HepG2 (cell line): ENCODE measurements around the gene NUTF2. TPM values are rescaled to one million over a fixed set of nuclear protein-coding genes. Genes with fewer than 3 reads are reported as not detected.

ENCODE experiments used
- ARHGAP35 ChIP-seq: sonication (generic); formaldehyde crosslinking; IDR thresholded peaks from 2 replicates; pipeline ENCODE4 v1.9.0; 2022; ENCODE audit warnings: mild to moderate bottlenecking, inconsistent platforms, moderate library complexity, missing genetic modification reagents, borderline replicate concordance
- DNMT1 ChIP-seq: sonication (generic); formaldehyde crosslinking; IDR thresholded peaks from 2 replicates; pipeline ENCODE4 v1.5.1; 2020; ENCODE audit warnings: mild to moderate bottlenecking, missing genetic modification reagents
- DR1 ChIP-seq: sonication (generic); formaldehyde crosslinking; IDR thresholded peaks from 2 replicates; pipeline ENCODE4 v1.8.0; 2021; ENCODE audit warnings: mild to moderate bottlenecking, missing genetic modification reagents, inconsistent platforms
- E2F5 ChIP-seq: sonication (generic); formaldehyde crosslinking; conservative IDR thresholded peaks from 2 replicates; pipeline ENCODE4 v1.4.0; 2020; ENCODE audit warnings: missing genetic modification reagents
- ETV5 ChIP-seq: IDR thresholded peaks from 2 replicates; pipeline ENCODE4 v1.6.1; 2018; ENCODE audit warnings: missing biosample characterization, missing genetic modification reagents, inconsistent platforms, borderline replicate concordance
- HCFC1 ChIP-seq: fragments of 150-350 bp; IDR thresholded peaks from 2 replicates; pipeline ENCODE4 v1.6.1; 2014; ENCODE audit warnings: low read depth, low read length
- MAZ ChIP-seq, 2 experiments: sonication (generic) in 1 of 2; formaldehyde crosslinking in 1 of 2; IDR thresholded peaks; 2 replicates each; pipeline versions ENCODE4 v1.5.0 to v1.6.1; 2012 to 2020; ENCODE audit warnings: low read depth in 2 of 2, mild to moderate bottlenecking in 2 of 2, borderline replicate concordance in 1 of 2, improper control_type of control experiment in 1 of 2, low read length in 1 of 2, missing genetic modification reagents in 1 of 2, moderate library complexity in 1 of 2
- PHF21A ChIP-seq: sonication (generic); formaldehyde crosslinking; IDR thresholded peaks from 2 replicates; pipeline ENCODE4 v1.5.0; 2020; ENCODE audit warnings: mild to moderate bottlenecking, missing genetic modification reagents
- SIX4 ChIP-seq: sonication (generic); formaldehyde crosslinking; IDR thresholded peaks from 2 replicates; pipeline ENCODE4 v1.4.0; 2020; ENCODE audit warnings: missing genetic modification reagents
- SMAD3 ChIP-seq: sonication (generic); formaldehyde crosslinking; IDR thresholded peaks from 2 replicates; pipeline ENCODE4 v1.4.0; 2020; ENCODE audit warnings: missing genetic modification reagents
- TEF ChIP-seq: sonication (generic); formaldehyde crosslinking; IDR thresholded peaks from 2 replicates; pipeline ENCODE4 v1.5.0; 2020; ENCODE audit warnings: missing genetic modification reagents
- ZNF10 ChIP-seq: sonication (generic); formaldehyde crosslinking; IDR thresholded peaks from 2 replicates; pipeline ENCODE4 v1.4.0; 2020; ENCODE audit warnings: mild to moderate bottlenecking, low read depth, missing genetic modification reagents, borderline replicate concordance
- ZNF30 ChIP-seq: sonication (generic); formaldehyde crosslinking; IDR thresholded peaks from 2 replicates; pipeline ENCODE4 v1.5.0; 2020; ENCODE audit warnings: mild to moderate bottlenecking, missing genetic modification reagents
- ZNF709 ChIP-seq: sonication (generic); formaldehyde crosslinking; IDR thresholded peaks from 2 replicates; pipeline ENCODE4 v1.5.0; 2020; ENCODE audit warnings: mild to moderate bottlenecking, missing genetic modification reagents
- ZNF839 ChIP-seq: sonication (generic); formaldehyde crosslinking; IDR thresholded peaks from 2 replicates; pipeline ENCODE4 v1.4.0; 2020; ENCODE audit warnings: missing genetic modification reagents, mild to moderate bottlenecking, borderline replicate concordance
- polyA plus RNA-seq, 8 experiments: library from polyadenylated mRNA; depleted of rRNA in 3 of 8; stranded (reverse) in 7 of 8; unstranded in 1 of 8; fragments of >200 nt; fragmentation: Illumina TruSeq in 4 of 8; extraction: Trizol in 4 of 8; gene quantifications; 2 replicates each; pipeline versions ENCODE4 v1.2.1 to v1.2.3, GENCODE V29; 2011 to 2016; ENCODE audit warnings: low read depth in 4 of 8, missing spikeins in 1 of 8, mixed read lengths in 1 of 8; ENCODE audit not compliant: insufficient read depth in 1 of 8
- total RNA-seq, 5 experiments: library from RNA; depleted of rRNA; stranded (reverse); fragments of >200 nt; fragmentation: Illumina TruSeq; extraction: Trizol; gene quantifications; 2 replicates each; pipeline ENCODE4 v1.2.3, GENCODE V29; 2016; ENCODE audit warnings: low read depth in 1 of 5
- TF ChIP-seq, protein P1 (sequence below): sonication (generic); formaldehyde crosslinking; IDR thresholded peaks from 2 replicates; pipeline ENCODE4 v1.8.0; 2022; ENCODE audit warnings: mild to moderate bottlenecking, missing genetic modification reagents, borderline replicate concordance
- TF ChIP-seq, protein P2 (sequence below): sonication (generic); formaldehyde crosslinking; IDR thresholded peaks from 2 replicates; pipeline ENCODE4 v1.4.0; 2020; ENCODE audit warnings: mild to moderate bottlenecking, missing genetic modification reagents
- TF ChIP-seq, protein P3 (sequence below): sonication (generic); formaldehyde crosslinking; IDR thresholded peaks from 2 replicates; pipeline ENCODE4 v1.5.0; 2020; ENCODE audit warnings: missing genetic modification reagents, mild to moderate bottlenecking, borderline replicate concordance

NUTF2 gene
- total and polyA plus RNA-seq, 2 of the 13 experiments (the other 11 are each of a cell fraction or from before 2014, with no cell fraction given): 168 to 214 TPM

GRCh38 chr16:67846320-67847063 lies at the start of gene NUTF2 (continued):
- TF ChIP-seq, protein P1, sequence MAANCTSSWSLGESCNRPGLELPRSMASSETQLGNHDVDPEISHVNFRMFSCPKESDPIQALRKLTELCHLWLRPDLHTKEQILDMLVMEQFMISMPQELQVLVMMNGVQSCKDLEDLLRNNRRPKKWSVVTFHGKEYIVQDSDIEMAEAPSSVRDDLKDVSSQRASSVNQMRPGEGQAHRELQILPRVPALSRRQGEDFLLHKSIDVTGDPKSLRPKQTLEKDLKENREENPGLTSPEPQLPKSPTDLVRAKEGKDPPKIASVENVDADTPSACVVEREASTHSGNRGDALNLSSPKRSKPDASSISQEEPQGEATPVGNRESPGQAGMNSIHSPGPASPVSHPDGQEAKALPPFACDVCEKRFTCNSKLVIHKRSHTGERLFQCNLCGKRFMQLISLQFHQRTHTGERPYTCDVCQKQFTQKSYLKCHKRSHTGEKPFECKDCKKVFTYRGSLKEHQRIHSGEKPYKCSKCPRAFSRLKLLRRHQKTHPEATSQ: peak; percentile 48; the same call in 1 of the 2 replicates
- TF ChIP-seq TEF (CRISPR knock-in tag): peak; percentile 32; the same call in 1 of the 2 replicates
- peak; percentile 98 for TF ChIP-seq PHF21A
- TF ChIP-seq DNMT1: peak; percentile 70; the same call in 1 of the 2 replicates
- TF ChIP-seq SMAD3 (CRISPR knock-in tag): peak; percentile 78
- TF ChIP-seq, protein P2, sequence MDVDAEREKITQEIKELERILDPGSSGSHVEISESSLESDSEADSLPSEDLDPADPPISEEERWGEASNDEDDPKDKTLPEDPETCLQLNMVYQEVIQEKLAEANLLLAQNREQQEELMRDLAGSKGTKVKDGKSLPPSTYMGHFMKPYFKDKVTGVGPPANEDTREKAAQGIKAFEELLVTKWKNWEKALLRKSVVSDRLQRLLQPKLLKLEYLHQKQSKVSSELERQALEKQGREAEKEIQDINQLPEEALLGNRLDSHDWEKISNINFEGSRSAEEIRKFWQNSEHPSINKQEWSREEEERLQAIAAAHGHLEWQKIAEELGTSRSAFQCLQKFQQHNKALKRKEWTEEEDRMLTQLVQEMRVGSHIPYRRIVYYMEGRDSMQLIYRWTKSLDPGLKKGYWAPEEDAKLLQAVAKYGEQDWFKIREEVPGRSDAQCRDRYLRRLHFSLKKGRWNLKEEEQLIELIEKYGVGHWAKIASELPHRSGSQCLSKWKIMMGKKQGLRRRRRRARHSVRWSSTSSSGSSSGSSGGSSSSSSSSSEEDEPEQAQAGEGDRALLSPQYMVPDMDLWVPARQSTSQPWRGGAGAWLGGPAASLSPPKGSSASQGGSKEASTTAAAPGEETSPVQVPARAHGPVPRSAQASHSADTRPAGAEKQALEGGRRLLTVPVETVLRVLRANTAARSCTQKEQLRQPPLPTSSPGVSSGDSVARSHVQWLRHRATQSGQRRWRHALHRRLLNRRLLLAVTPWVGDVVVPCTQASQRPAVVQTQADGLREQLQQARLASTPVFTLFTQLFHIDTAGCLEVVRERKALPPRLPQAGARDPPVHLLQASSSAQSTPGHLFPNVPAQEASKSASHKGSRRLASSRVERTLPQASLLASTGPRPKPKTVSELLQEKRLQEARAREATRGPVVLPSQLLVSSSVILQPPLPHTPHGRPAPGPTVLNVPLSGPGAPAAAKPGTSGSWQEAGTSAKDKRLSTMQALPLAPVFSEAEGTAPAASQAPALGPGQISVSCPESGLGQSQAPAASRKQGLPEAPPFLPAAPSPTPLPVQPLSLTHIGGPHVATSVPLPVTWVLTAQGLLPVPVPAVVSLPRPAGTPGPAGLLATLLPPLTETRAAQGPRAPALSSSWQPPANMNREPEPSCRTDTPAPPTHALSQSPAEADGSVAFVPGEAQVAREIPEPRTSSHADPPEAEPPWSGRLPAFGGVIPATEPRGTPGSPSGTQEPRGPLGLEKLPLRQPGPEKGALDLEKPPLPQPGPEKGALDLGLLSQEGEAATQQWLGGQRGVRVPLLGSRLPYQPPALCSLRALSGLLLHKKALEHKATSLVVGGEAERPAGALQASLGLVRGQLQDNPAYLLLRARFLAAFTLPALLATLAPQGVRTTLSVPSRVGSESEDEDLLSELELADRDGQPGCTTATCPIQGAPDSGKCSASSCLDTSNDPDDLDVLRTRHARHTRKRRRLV (CRISPR knock-in tag): 0 out of 2 replicates have a peak, but pooled peaks have one; percentile 67
- TF ChIP-seq MAZ (IDR thresholded peaks at IDR 0.05; ENCODE audit: borderline replicate concordance, low read depth, low read length): peak; percentile 96
- peak; percentile 98 for TF ChIP-seq MAZ (CRISPR knock-in tag; IDR thresholded peaks at IDR 0.05; ENCODE audit: low read depth)
- no peak for TF ChIP-seq SIX4
- TF ChIP-seq, protein P3, sequence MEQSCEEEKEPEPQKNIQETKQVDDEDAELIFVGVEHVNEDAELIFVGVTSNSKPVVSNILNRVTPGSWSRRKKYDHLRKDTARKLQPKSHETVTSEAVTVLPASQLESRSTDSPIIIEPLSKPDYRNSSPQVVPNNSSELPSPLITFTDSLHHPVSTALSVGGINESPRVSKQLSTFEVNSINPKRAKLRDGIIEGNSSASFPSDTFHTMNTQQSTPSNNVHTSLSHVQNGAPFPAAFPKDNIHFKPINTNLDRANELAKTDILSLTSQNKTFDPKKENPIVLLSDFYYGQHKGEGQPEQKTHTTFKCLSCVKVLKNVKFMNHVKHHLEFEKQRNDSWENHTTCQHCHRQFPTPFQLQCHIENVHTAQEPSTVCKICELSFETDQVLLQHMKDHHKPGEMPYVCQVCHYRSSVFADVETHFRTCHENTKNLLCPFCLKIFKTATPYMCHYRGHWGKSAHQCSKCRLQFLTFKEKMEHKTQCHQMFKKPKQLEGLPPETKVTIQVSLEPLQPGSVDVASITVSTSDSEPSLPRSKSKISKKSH (CRISPR knock-in tag): no peak; the same call in 1 of the 2 replicates
- TF ChIP-seq DR1 (CRISPR knock-in tag): peak; percentile 29; the same call in 1 of the 2 replicates
- no peak for TF ChIP-seq ZNF10 (CRISPR knock-in tag)
- TF ChIP-seq ETV5 (CRISPR knock-in tag): peak; percentile 93
- 0 out of 2 replicates have a peak, but pooled peaks have one; percentile 92 for TF ChIP-seq ARHGAP35 (CRISPR knock-in tag)
- TF ChIP-seq ZNF839 (CRISPR knock-in tag): peak; percentile 70; the same call in 1 of the 2 replicates
- TF ChIP-seq HCFC1: peak; percentile 97
- peak; percentile 85 for TF ChIP-seq E2F5 (CRISPR knock-in tag)
- TF ChIP-seq ZNF30 (CRISPR knock-in tag): no peak
- TF ChIP-seq ZNF709 (CRISPR knock-in tag): peak; percentile 96
